GM12872 (cell line): Measurements from ENCODE around the gene GBX2.

Experiments
- TF ChIP-seq, protein P1 (sequence below): IDR thresholded peaks from 3 replicates; pipeline ENCODE4 v1.5.1; 2011; ENCODE audit warnings: low read depth, mild to moderate bottlenecking, low read length, moderate library complexity; ENCODE audit not compliant: insufficient read depth

Gene GBX2

DNA sequence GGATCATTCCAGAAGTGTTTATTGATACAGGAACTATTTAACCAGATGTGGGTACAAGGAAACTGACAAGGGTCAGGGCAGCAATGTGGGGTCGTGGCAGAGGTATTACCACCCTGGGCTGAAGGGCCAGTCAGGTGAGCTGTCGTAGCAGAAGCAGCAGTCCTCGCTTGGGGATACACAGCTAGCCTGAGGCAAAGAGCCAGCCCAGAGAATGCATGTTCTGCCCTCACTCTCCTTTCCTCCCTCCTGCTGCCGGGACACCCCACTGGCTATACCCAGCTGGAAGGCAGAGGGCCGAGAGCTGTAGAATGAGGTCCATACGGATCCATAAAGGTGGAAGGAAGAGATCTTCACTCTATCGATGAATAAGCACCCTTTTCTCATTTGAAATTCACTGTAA is 32.2 kb upstream of the GBX2 start:
- TF ChIP-seq, protein P1, sequence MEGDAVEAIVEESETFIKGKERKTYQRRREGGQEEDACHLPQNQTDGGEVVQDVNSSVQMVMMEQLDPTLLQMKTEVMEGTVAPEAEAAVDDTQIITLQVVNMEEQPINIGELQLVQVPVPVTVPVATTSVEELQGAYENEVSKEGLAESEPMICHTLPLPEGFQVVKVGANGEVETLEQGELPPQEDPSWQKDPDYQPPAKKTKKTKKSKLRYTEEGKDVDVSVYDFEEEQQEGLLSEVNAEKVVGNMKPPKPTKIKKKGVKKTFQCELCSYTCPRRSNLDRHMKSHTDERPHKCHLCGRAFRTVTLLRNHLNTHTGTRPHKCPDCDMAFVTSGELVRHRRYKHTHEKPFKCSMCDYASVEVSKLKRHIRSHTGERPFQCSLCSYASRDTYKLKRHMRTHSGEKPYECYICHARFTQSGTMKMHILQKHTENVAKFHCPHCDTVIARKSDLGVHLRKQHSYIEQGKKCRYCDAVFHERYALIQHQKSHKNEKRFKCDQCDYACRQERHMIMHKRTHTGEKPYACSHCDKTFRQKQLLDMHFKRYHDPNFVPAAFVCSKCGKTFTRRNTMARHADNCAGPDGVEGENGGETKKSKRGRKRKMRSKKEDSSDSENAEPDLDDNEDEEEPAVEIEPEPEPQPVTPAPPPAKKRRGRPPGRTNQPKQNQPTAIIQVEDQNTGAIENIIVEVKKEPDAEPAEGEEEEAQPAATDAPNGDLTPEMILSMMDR: no peak

DNA sequence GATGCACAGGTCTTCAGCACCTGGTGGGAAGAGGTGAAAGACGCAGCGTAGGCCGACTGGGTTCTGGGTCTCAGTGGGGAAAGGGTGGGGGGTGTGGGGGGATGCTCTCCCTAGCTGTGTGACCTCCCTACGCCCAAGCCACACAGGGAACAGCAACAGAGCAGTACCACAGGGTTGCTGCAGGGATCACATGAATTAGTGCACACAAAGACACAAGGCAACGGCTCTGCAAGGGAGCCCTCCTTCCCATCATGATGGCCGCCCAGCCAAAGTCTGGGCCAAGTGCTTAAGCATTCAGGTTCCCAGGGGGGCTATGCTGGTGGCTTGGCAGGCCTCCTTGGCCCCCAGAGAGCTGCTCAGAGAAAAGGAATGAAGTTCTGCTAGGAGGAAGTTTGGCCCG is 28.2 kb upstream of the GBX2 start:
- TF ChIP-seq, protein P1: no peak

DNA sequence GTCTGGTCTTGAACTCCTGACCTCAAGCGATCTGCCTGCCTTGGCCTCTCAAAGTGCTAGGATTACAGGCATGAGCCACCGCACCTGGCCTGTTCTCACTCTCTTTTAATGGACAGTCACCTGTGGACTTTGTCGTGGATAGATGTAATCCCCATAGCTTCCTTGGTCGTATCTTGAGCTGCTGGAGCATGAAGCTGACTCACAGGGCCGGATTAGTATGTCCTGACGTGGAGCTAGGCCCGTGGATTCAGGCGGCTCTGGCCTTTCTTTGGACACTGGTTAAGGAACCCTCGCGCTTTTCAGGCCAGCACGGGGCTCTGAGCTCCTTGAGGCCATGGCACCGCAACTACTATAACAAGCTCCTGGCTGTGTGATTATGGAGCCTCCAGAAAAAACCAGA is 27.5 kb upstream of the GBX2 start:
- TF ChIP-seq, protein P1: no peak

DNA sequence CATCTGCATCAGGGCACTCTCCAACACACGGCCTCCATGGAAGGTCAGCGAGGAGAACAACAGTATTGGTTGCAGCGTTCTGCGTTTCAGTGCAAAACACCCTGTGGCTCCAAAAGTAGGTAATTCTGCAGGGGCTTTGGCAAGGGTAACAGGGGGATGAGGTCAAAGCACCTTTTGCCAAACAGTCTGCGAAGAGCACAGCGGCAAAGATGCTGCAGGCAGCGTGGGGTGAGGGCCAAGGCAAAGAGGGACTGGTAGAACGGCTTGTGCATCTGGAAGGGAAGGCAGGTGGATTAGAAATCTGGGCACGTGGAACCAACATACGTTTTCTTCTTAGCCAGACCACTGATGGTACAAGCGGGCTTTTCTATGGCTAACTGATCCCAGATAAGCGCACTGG is 26.6 kb upstream of the GBX2 start:
- TF ChIP-seq, protein P1: no peak

DNA sequence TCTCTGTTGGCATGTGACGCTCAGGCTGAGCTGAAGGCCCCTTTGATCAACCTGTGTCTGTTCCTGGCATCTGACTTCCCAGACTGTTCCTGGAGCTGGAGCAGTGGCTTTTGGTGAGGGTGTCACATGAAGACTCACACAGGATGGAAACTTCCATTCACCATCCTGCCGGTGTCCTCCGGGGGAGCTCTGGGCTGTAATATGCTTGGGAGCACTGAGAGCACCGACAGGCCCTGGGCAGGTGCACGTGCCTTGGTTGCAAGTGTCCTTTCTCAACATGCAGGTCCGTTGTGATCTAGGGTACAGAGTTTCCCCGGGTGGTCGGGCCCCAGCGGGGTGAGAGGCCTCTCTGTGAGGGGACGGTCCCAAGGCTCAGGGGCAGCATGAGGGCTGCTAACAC is 24.8 kb upstream of the GBX2 start:
- TF ChIP-seq, protein P1: no peak

DNA sequence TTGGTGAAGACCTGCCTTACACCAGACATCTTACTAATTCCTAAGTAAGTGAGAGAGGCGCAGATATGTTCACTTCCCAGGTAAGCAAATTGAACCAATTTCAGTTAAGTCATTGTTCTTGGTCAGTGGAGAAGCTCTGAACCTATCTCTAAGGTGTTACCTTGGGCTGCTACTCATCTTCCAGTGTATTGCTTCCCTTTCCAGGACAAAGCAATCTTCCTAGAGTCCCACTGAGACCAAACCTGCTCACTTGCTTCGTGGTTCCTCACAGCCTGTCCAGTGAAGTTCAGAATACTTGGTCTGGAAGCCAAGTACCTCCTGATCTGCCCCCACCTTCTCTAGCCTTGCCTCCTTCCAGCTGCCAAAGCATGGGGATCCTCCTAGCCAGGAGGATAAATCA is 22.5 kb upstream of the GBX2 start:
- TF ChIP-seq, protein P1: no peak

DNA sequence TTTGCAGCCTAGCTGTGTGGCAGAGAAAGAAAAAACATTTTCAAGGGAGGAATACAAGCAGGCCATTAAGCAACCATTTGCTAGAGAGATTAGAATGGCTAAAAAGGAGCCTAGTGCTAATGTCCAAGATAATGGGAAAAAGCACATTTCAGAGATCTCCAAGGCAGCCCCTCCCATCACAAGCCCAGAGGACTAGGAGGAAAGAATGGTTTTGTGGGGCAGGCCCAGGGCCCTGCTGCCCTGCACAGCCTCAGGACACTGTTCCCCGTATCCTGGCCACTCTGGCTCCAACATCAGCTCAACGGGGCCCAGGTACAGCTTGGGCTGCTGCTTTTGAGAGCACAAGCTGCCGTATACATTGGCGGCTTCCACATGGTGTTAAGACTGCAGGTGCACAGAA is 16.5 kb upstream of the GBX2 start:
- TF ChIP-seq, protein P1: no peak
